HuH-7.5 (cell line): ENCODE data around the gene MCU.
"Not testable (repeated sequence)": the region's sequence is repeated elsewhere in the genome, so short reads cannot be mapped to it uniquely, and the experiment has no call there.

Experiments
- DNase-seq: peaks from one replicate; pipeline ENCODE4 v3.0.0; 2011; ENCODE audit warnings: low spot score

MCU gene

DNA sequence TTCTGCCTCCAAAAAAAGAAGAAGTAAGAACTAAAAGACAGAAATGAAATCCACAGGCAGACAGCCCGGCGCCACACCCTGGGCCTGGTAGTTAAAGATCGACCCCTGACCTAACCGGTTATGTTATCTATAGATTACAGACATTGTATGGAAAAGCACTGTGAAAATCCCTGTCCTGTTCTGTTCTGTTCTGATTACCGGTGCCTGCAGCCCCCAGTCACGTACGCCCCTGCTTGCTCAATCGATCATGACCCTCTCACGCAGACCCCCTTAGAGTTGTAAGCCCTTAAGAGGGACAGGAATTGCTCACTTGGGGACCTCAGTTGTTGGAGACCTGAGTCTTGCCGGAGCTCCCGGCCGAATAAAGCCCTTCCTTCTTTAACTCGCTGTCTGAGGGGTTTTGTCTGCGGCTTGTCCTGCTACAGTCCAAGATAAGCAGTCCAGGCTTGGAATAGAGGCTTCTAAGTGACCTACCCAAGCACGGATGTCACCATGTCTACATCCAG is 212.1 kb downstream of the MCU start:
- not testable (repeated sequence) for DNase-seq

DNA sequence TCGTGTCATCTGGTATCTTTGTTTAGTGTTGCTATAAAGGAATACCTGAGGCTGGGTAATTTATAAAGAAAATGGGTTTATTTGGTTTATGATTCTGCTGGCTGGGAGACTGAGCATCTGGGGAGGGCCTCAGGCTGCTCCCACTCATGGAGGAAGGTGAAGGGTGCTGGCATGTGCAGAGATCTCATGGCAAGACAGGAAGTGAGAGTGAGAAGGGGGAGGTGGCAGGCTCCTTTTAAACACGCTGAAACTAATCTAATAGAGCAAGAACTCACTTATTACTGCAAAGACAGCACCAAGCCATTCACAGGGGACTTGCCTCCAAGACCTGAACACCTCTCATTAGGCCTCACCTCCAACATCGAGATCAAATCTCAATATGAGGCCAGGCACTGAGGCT is 212.9 kb downstream of the MCU start:
- no peak for DNase-seq

DNA sequence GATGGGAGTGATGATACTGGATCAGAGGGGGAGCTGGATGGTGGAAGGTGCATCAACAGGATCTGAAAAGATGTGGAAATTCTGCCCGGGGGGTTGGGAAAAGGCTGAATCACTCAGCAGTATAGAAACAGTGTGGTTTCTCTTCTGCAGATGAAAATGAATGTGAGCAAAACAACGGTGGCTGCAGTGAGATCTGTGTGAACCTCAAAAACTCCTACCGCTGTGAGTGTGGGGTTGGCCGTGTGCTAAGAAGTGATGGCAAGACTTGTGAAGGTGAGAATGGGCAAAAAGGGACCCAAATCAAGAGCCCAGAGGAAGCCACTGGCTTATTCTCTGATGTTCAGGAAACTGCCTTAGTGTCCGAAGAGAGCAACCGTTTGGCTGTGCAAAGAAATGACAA is 214.5 kb downstream of the MCU start:
- DNase-seq, result no peak

GRCh38 chr10:72910705-72911104 is 218.8 kb downstream of the MCU start:
- DNase-seq, result no peak

GRCh38 chr10:72911758-72912157 is 219.8 kb downstream of the MCU start:
- DNase-seq, result no peak

DNA sequence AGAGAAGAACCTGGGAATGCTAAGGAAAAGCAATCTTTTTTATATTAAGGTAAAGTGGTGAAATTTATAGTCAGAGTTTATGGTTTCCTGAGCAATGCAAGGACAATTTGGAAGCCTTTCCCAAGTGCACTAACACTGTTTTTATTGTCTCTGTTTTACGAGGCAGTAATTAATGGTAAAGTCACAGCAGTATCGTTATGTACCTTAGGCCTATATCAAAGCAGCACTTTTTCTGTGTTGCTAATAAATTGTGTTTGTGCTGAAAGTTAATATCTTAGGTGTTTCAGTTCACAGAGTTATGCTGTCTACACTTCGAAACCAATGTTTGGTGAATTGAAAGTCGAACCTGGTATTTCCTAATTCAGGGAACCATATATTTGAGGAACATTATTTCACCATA is 220.8 kb downstream of the MCU start:
- no peak for DNase-seq

GRCh38 chr10:72913287-72913686 is 221.3 kb downstream of the MCU start:
- no peak for DNase-seq

- not testable (repeated sequence) for DNase-seq
Observed at GRCh38 chr10:72917201-72917600, 225.3 kb downstream of the MCU start.

GRCh38 chr10:72917803-72918332 is 225.9 kb downstream of the MCU start:
- DNase-seq, result not testable (repeated sequence)

DNA sequence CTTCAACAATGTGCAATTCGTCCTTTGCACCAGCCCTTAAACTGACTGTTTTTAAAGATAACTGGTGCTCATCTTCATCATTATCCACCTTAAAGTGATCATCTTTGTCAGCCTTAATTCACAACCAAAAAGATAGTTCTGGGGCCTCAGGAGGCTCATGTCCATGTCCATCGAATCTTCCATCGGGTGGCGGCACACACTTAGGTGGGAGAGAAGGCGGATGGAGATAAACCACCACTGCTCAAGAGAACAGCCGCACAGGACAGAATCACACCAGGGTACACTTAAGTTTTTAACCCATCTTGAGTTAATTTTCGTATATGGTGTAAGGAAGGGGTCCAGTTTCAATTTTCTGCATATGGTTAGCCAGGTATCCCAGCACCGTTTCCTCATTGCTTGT is 226.4 kb downstream of the MCU start:
- DNase-seq, result no peak

- not testable (repeated sequence) for DNase-seq
Observed at GRCh38 chr10:72921147-72921683, 229.3 kb downstream of the MCU start.

- no peak for DNase-seq
Observed at GRCh38 chr10:72924351-72924750, 232.4 kb downstream of the MCU start.

DNA sequence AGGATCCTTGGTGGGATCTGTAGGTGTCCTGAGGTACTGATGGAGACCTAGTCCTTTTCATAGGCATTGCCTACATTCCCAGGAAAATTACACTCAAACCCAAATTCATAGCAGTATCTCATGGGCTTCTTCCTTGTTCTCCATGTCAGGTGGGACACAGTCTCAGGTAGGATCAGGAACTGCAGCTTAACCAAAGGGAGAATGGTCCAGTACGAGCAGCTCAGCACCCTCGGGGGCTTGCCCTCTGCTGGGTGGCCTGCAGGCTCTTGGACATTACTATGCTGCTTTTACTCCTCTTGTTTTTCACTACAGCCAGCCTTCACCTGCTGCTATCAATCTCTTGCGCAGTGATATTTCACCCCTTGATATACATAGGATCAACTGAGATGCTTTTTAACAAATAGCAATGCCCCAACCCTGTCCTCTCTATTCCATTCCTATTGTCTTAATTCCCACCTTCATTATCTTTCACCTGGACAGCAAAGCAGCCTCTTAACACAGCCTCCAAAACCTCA is 234.1 kb downstream of the MCU start:
- DNase-seq, result no peak

GRCh38 chr10:72927485-72927884 is 235.5 kb downstream of the MCU start:
- DNase-seq, result no peak

DNA sequence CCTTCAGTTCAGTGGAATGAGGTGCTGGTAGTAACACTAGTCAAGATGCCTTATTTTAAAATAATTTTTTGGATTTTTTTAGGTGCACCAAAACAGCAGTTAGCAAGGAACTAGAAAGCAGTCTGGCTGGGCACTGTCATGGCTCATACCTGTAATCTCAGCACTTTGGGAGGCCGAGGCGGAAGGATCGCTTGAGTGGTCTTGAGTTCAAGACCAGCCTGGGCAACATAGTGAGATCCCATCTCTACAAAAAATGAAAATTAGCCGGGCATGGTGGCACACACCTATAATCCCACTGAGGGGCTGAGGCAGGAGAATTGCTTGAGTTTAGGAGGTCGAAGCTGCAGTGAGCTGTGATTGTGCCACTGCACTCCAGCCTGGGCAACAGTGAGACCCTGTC is 236.9 kb downstream of the MCU start:
- DNase-seq, result no peak

GRCh38 chr10:72930276-72930675 is 238.3 kb downstream of the MCU start:
- DNase-seq, result no peak

DNA sequence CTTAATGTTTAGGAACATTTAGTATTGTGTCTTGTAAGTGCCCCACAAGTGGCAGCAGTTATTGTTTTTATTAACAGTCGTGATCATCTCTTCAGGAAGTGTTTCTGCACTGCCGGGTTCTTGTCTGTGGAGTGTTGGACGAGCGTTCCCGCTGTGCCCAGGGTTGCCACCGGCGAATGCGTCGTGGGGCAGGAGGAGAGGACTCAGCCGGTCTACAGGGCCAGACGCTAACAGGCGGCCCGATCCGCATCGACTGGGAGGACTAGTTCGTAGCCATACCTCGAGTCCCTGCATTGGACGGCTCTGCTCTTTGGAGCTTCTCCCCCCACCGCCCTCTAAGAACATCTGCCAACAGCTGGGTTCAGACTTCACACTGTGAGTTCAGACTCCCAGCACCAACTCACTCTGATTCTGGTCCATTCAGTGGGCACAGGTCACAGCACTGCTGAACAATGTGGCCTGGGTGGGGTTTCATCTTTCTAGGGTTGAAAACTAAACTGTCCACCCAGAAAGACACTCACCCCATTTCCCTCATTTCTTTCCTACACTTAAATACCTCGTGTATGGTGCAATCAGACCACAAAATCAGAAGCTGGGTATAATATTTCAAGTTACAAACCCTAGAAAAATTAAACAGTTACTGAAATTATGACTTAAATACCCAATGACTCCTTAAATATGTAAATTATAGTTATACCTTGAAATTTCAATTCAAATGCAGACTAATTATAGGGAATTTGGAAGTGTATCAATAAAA is 240.5 kb downstream of the MCU start:
- no peak for DNase-seq

DNA sequence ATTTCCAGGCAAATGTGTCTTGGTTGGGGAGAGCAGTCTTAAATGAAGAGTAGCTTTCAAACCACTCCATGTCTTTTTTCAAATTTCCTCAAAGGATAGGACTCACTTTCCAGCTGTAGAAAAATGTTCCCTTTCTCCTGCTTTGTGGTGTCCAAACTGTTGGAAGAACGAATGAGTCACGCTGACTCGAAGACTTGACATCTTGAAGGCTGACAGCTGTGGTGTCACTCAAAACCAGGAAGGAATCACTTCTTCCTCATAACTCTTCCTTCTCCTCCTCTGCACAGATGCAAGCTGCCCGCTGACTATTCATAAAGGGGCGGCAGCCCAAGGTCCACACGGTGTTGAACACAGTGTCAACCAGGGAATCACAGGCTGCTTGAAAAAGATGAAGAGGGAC is 243.4 kb downstream of the MCU start:
- no peak for DNase-seq
